Astrocyte (in vitro differentiated cells and primary cell): ENCODE results near the gene PRRT3.

Experiments used
- CTCF ChIP-seq: IDR thresholded peaks from 2 replicates; pipeline ENCODE4 v1.5.1; 2011; ENCODE audit warnings: low read depth, mild to moderate bottlenecking, inconsistent platforms, low read length, moderate library complexity; ENCODE audit not compliant: insufficient read depth
- EZH2 ChIP-seq: IDR thresholded peaks from 2 replicates; pipeline ENCODE4 v1.6.1; 2012; ENCODE audit warnings: mild to moderate bottlenecking, low read length, inconsistent platforms; ENCODE audit not compliant: insufficient read depth

- TF ChIP-seq CTCF (no peak), EZH2 (peak; percentile 39)
Observed at GRCh38 chr3:9915254-9916141, 36.7 kb downstream of the PRRT3 start.
